Upper lobe of left lung (tissue), 4 donors: Measurements from ENCODE around the gene U2AF2.

Experiments
- CTCF ChIP-seq, 6 experiments: fragments of 450-650 bp in 4 of 6; fragments of 200-600 bp in 2 of 6; sonication (generic) in 2 of 6; IDR thresholded peaks; one replicate each; pipeline ENCODE4 v1.5.1; 2016 to 2019; ENCODE audit warnings: antibody characterized with exemption in 6 of 6
- EP300 ChIP-seq, 4 donors: sonication (generic); formaldehyde crosslinking; IDR thresholded peaks; one replicate each; pipeline ENCODE4 v1.5.1; 2017; ENCODE audit warnings: antibody characterized with exemption in 4 of 4, control low read depth in 2 of 4
- POLR2A ChIP-seq, 4 donors: fragments of 450-650 bp; IDR thresholded peaks; one replicate each; pipeline ENCODE4 v1.5.1; 2016 to 2017; ENCODE audit warnings: antibody characterized with exemption in 4 of 4, mild to moderate bottlenecking in 2 of 4
- POLR2AphosphoS5 ChIP-seq, 2 donors: sonication (generic); formaldehyde crosslinking; IDR thresholded peaks; one replicate each; pipeline ENCODE4 v1.5.1; 2017; ENCODE audit warnings: antibody characterized with exemption in 2 of 2

DNA sequence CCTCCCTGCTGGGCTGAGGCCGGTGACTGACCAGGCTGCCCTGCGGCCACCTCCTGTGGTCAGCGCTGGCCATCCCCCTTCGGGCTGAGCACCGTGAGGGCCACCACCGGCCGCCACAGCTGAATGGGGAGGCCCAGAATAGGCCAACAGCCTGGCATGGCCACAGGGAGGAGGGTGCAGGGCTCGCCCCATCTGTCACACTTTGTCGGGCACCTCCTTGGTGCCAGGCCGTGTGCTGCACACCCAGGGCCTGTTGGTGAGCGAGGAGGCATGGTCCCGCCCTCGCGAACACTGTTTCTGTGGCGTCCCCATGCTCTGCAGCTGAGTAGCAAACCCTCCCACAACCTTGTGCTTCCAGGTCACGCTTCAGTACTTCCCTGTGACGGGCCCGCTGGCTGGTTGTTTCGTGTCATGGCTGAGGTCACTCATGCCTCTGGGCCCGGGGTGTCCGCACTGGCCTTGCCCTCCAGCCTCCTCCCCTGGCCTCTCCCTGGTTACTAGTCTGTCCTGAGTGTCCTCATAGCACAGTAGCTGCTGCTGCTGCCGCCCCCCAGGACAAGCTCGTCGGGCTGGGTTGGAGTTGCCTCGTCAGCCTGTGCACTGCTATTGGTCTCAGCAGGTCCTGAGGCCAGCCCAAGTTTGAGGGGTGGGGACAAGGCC, 35.4 kb downstream of the U2AF2 start:
- TF ChIP-seq CTCF (IDR thresholded peaks at IDR 0.05) (no peak), POLR2A (IDR thresholded peaks at IDR 0.05) (no peak), EP300 (IDR thresholded peaks at IDR 0.05) (no peak), POLR2AphosphoS5 (IDR thresholded peaks at IDR 0.05) (no peak)
